Naive thymus-derived CD4-positive, alpha-beta T cell (primary cell): ENCODE results near the gene SENP3. TPM values are rescaled to one million over a fixed set of nuclear protein-coding genes. Genes with fewer than 3 reads are reported as not detected.

ENCODE experiments used
- ATAC-seq: fragments of 150-1000 bp; cut with Tn5 transposase; 2 replicates; pipeline ENCODE4 v1.10.0; 2021; ENCODE audit warnings: mild to moderate bottlenecking, moderate library complexity
- CTCF ChIA-PET: fragments of 350-600 bp; sonication (Branson Sonifier 250); formaldehyde crosslinking; loops from one replicate; lab custom pipeline; 2021; ENCODE audit warnings: antibody characterized with exemption; lab: Charles Lee
- POLR2A ChIA-PET: fragments of 350-600 bp; sonication (Branson Sonifier 250); formaldehyde crosslinking; loops from one replicate; lab custom pipeline; 2021; ENCODE audit warnings: antibody characterized with exemption, inconsistent platforms; lab: Charles Lee
- DNase-seq, 9 donors: peaks; one replicate each; pipeline versions ENCODE4 v3.0.0 to v3.0.0-alpha.2; 2020 to 2022; ENCODE audit warnings: mixed read lengths in 1 of 9
- H3K27ac ChIP-seq: one replicate; pipeline ENCODE4 v1.7.0; 2013; ENCODE audit warnings: mild to moderate bottlenecking, low read depth, low read length, moderate library complexity
- H3K27me3 ChIP-seq, 2 donors: one replicate each; pipeline ENCODE4 v1.7.0; 2013; ENCODE audit warnings: low read length in 2 of 2, mild to moderate bottlenecking in 2 of 2, moderate library complexity in 2 of 2; ENCODE audit not compliant: control insufficient read depth in 2 of 2, insufficient read depth in 2 of 2
- H3K36me3 ChIP-seq, 3 experiments: 1 replicate in 2 of 3; 2 replicates in 1 of 3; pipeline ENCODE4 v1.7.0; 2013; ENCODE audit warnings: low read length in 3 of 3, mild to moderate bottlenecking in 3 of 3, moderate library complexity in 1 of 3; ENCODE audit not compliant: insufficient read depth in 3 of 3, control insufficient read depth in 2 of 3
- H3K4me1 ChIP-seq, 2 donors: one replicate each; pipeline ENCODE4 v1.7.0; 2013; ENCODE audit warnings: low read length in 2 of 2, mild to moderate bottlenecking in 2 of 2, moderate library complexity in 1 of 2; ENCODE audit not compliant: control insufficient read depth in 2 of 2, insufficient read depth in 2 of 2
- H3K4me3 ChIP-seq: 2 replicates; pipeline ENCODE4 v1.7.0; 2013; ENCODE audit warnings: mild to moderate bottlenecking, low read length
- H3K9me3 ChIP-seq, 3 experiments: 1 replicate in 2 of 3; 2 replicates in 1 of 3; pipeline ENCODE4 v1.7.0; 2013; ENCODE audit warnings: low read length in 3 of 3; ENCODE audit not compliant: control insufficient read depth in 2 of 3
- H3K27ac Mint-ChIP-seq, 9 donors: one replicate each; pipeline ENCODE4 v1.8.0; 2020 to 2022; ENCODE audit warnings: mixed read lengths in 9 of 9, mild to moderate bottlenecking in 8 of 9, moderate library complexity in 5 of 9, inconsistent platforms in 2 of 9
- H3K27me3 Mint-ChIP-seq, 5 donors: one replicate each; pipeline ENCODE4 v1.8.0; 2021 to 2022; ENCODE audit warnings: mixed read lengths in 5 of 5, mild to moderate bottlenecking in 1 of 5
- H3K36me3 Mint-ChIP-seq, 5 donors: one replicate each; pipeline ENCODE4 v1.8.0; 2020 to 2022; ENCODE audit warnings: mixed read lengths in 5 of 5, mild to moderate bottlenecking in 3 of 5, inconsistent platforms in 1 of 5
- H3K4me1 Mint-ChIP-seq, 7 donors: one replicate each; pipeline ENCODE4 v1.8.0; 2020 to 2022; ENCODE audit warnings: mixed read lengths in 7 of 7, mild to moderate bottlenecking in 3 of 7, inconsistent platforms in 1 of 7
- H3K4me3 Mint-ChIP-seq, 10 donors: one replicate each; pipeline ENCODE4 v1.8.0; 2020 to 2022; ENCODE audit warnings: mild to moderate bottlenecking in 10 of 10, mixed read lengths in 10 of 10, moderate library complexity in 6 of 10, inconsistent platforms in 2 of 10
- H3K9me3 Mint-ChIP-seq, 11 donors: one replicate each; pipeline ENCODE4 v1.8.0; 2020 to 2022; ENCODE audit warnings: mixed read lengths in 11 of 11, mild to moderate bottlenecking in 4 of 11, inconsistent platforms in 1 of 11, moderate library complexity in 1 of 11
- intact Hi-C, 2 donors: fragments of 100-400 bp; cut with micrococcal nuclease; formaldehyde crosslinking; loops; one replicate each; pipeline ENCODE4 v1.15.1; 2023
- polyA plus RNA-seq, 2 donors: library from polyadenylated mRNA; unstranded; fragments of 300-500 nt; fragmentation: Illumina TruSeq; gene quantifications; one replicate each; pipeline ENCODE4 v1.2.3, GENCODE V29; 2021
- total RNA-seq, 6 experiments: library from RNA in 5 of 6; stranded (reverse) in 5 of 6; gene quantifications; 1 replicate in 5 of 6; 2 replicates in 1 of 6; pipeline ENCODE4 v1.2.3 and lab custom pipeline; 2021 to 2026

SENP3 gene
- total and polyA plus RNA-seq, 7 experiments from 2014 or later: 13.2 to 43.8 (median 36.1) TPM

GRCh38 chr17:7575959-7576358 is 14.2 kb downstream of the SENP3 start:
- peaks cover 0 to 5% (median 0%) of the 10 kb centered on the region in 5 donors for H3K27me3 Mint-ChIP-seq
- peaks cover 28 to 86% (median 70%) of the 10 kb centered on the region in 7 donors for H3K4me1 Mint-ChIP-seq
- peak overlapping the region in 4 of 9 donors; percentile 8 to 80 (median 32) for H3K27ac Mint-ChIP-seq
- DNase-seq: no peak
- ChIA-PET POLR2A (interaction anchor here (0.6 to 8.2 kb wide), 10 partner anchors 7 to 140 kb away, joined by 3 to 108 read pairs (median 6); partner anchors contain the start of genes MPDU1, POLR2A, SENP3 and SOX15), CTCF (interaction anchor here (1.1 to 2.2 kb wide), 2 partner anchors 15 to 18 kb away, joined by 4 to 11 read pairs; partner anchors contain the start of genes SENP3 and TNFSF13)
- Histone ChIP-seq H3K27me3 (no peaks in the 10 kb centered on the region), H3K4me1 (peaks cover 29 to 42% of the 10 kb centered on the region in 2 donors), H3K27ac (no peak overlapping the region), H3K4me3 (no peak overlapping the region), H3K36me3 (peaks cover 37 to 68% (median 45%) of the 10 kb centered on the region in 3 experiments), H3K9me3 (no peaks in the 10 kb centered on the region)
- peak overlapping the region in 6 of 10 donors; percentile 29 to 98 (median 92) for H3K4me3 Mint-ChIP-seq
- intact Hi-C loops: loop anchor here in 1 of 2 donors (10.0 kb wide), 2 partner anchors 551 to 579 kb away; partner anchors contain the start of genes BCL6B and PER1
- peaks cover 4 to 63% (median 36%) of the 10 kb centered on the region in 5 donors for H3K36me3 Mint-ChIP-seq
- ATAC-seq: no peak
- H3K9me3 Mint-ChIP-seq: peaks cover 0 to 12% (median 0%) of the 10 kb centered on the region in 11 donors

GRCh38 chr17:7576432-7576937 is 14.8 kb downstream of the SENP3 start:
- Mint-ChIP-seq H3K9me3 (peaks cover 0 to 14% (median 0%) of the 10 kb centered on the region in 11 donors), H3K36me3 (peaks cover 4 to 63% (median 35%) of the 10 kb centered on the region in 5 donors), H3K4me3 (peak overlapping the region in 7 of 10 donors; percentile 27 to 90 (median 45)), H3K27ac (peak overlapping the region in 7 of 9 donors; percentile 11 to 80 (median 48)), H3K27me3 (peaks cover 0 to 5% (median 0%) of the 10 kb centered on the region in 5 donors), H3K4me1 (peaks cover 25 to 86% (median 72%) of the 10 kb centered on the region in 7 donors)
- Histone ChIP-seq H3K4me3 (no peak overlapping the region), H3K36me3 (peaks cover 37 to 64% (median 45%) of the 10 kb centered on the region in 3 experiments), H3K27me3 (no peaks in the 10 kb centered on the region), H3K9me3 (no peaks in the 10 kb centered on the region), H3K27ac (no peak overlapping the region), H3K4me1 (peaks cover 29 to 42% of the 10 kb centered on the region in 2 donors)
- ChIA-PET CTCF (interaction anchor here (0.6 to 1.1 kb wide), 2 partner anchors 15 to 18 kb away, joined by 3 to 4 read pairs; partner anchors contain the start of gene TNFSF13), POLR2A (interaction anchor here (1.0 to 8.2 kb wide), 6 partner anchors 7 to 110 kb away, joined by 3 to 108 read pairs (median 8); partner anchors contain the start of genes MPDU1, POLR2A, SENP3 and TP53)
- intact Hi-C loops: loop anchor here in 1 of 2 donors (10.0 kb wide), 2 partner anchors 552 to 578 kb away; partner anchors contain the start of genes BCL6B and PER1
- DNase-seq: no peak
- ATAC-seq: no peak

- Mint-ChIP-seq H3K4me3 (peak overlapping the region in 4 of 10 donors; percentile 7 to 34 (median 16)), H3K4me1 (peaks cover 24 to 82% (median 74%) of the 10 kb centered on the region in 7 donors), H3K27me3 (peaks cover 0 to 5% (median 0%) of the 10 kb centered on the region in 5 donors), H3K27ac (peak overlapping the region in 7 of 9 donors; percentile 22 to 90 (median 69)), H3K9me3 (peaks cover 0 to 14% (median 0%) of the 10 kb centered on the region in 11 donors), H3K36me3 (peaks cover 3 to 61% (median 35%) of the 10 kb centered on the region in 5 donors)
- no peak for ATAC-seq
- Histone ChIP-seq H3K27me3 (no peaks in the 10 kb centered on the region), H3K4me3 (no peak overlapping the region), H3K27ac (no peak overlapping the region), H3K4me1 (peaks cover 32 to 37% of the 10 kb centered on the region in 2 donors), H3K9me3 (no peaks in the 10 kb centered on the region), H3K36me3 (peaks cover 37 to 64% (median 45%) of the 10 kb centered on the region in 3 experiments)
- CTCF ChIA-PET: no interaction called here
- intact Hi-C loops: loop anchor here in 1 of 2 donors (10.0 kb wide), 2 partner anchors 553 to 577 kb away; partner anchors contain the start of genes BCL6B and PER1
- POLR2A ChIA-PET: interaction anchor here (8.2 kb wide), 1 partner anchor 109 kb away, joined by 70 read pairs; the partner anchor contains the start of genes TP53 and WRAP53
- DNase-seq: no peak
These were observed 15.8 kb downstream of the SENP3 start for GRCh38 chr17:7577327-7578199.

- peaks cover 0 to 8% (median 0%) of the 10 kb centered on the region in 11 donors for H3K9me3 Mint-ChIP-seq
- ChIA-PET CTCF (interaction anchor here (0.7 to 1.2 kb wide), 3 partner anchors 10 to 142 kb away, joined by 3 to 4 read pairs (median 3); no protein-coding TSS in a partner anchor), POLR2A (interaction anchor here (0.6 to 3.4 kb wide), 5 partner anchors 10 to 195 kb away, joined by 3 to 22 read pairs (median 4); partner anchors contain the start of genes FXR2, TP53 and WRAP53)
- peak within 1 kb of the TSS; percentile 82 to 90 (median 86) for H3K27ac Mint-ChIP-seq
- Histone ChIP-seq H3K27me3 (no peaks in the 10 kb centered on the region), H3K9me3 (no peaks in the 10 kb centered on the region), H3K27ac (peak within 1 kb of the TSS; percentile 14), H3K36me3 (peaks cover 34 to 50% (median 41%) of the 10 kb centered on the region in 3 experiments), H3K4me1 (peaks cover 39 to 40% of the 10 kb centered on the region in 2 donors), H3K4me3 (no peak within 1 kb of the TSS)
- intact Hi-C loops: loop anchor here in 1 of 2 donors (10.0 kb wide), 2 partner anchors 554 to 576 kb away; partner anchors contain the start of genes BCL6B and PER1
- H3K4me1 Mint-ChIP-seq: peaks cover 30 to 86% (median 77%) of the 10 kb centered on the region in 7 donors
- peaks cover 0 to 50% (median 29%) of the 10 kb centered on the region in 5 donors for H3K36me3 Mint-ChIP-seq
- DNase-seq (peak in 3 of 9 donors; percentile 25 to 66 (median 30)), ATAC-seq (peak; percentile 53)
- no peaks in the 10 kb centered on the region for H3K27me3 Mint-ChIP-seq
- H3K4me3 Mint-ChIP-seq: peak within 1 kb of the TSS in 9 of 10 donors; percentile 27 to 75 (median 42)
These were observed 17.5 kb downstream of the SENP3 start, which contains the start of gene CD68 for GRCh38 chr17:7579001-7579833. CD68 (plus strand) TSS chr17:7579638; CDS start chr17:7579678, 40 bp downstream.

- Mint-ChIP-seq H3K27ac (peak overlapping the region; percentile 81 to 90 (median 84)), H3K36me3 (peaks cover 0 to 47% (median 26%) of the 10 kb centered on the region in 5 donors), H3K27me3 (no peaks in the 10 kb centered on the region), H3K4me3 (peak overlapping the region in 5 of 10 donors; percentile 28 to 75 (median 42)), H3K4me1 (peaks cover 38 to 86% (median 74%) of the 10 kb centered on the region in 7 donors), H3K9me3 (peaks cover 0 to 8% (median 0%) of the 10 kb centered on the region in 11 donors)
- intact Hi-C loops: loop anchor here in 1 of 2 donors (10.0 kb wide), 2 partner anchors 555 to 575 kb away; partner anchors contain the start of genes BCL6B and PER1
- Histone ChIP-seq H3K27me3 (no peaks in the 10 kb centered on the region), H3K4me3 (no peak overlapping the region), H3K9me3 (no peaks in the 10 kb centered on the region), H3K27ac (peak overlapping the region; percentile 14), H3K4me1 (peaks cover 39% of the 10 kb centered on the region in 2 donors), H3K36me3 (peaks cover 26 to 42% (median 33%) of the 10 kb centered on the region in 3 experiments)
- POLR2A ChIA-PET: interaction anchor here (0.6 to 6.8 kb wide), 7 partner anchors 7 to 196 kb away, joined by 3 to 108 read pairs (median 5); partner anchors contain the start of genes FXR2, SOX15, TP53 and WRAP53
- no peak for ATAC-seq
- CTCF ChIA-PET: interaction anchor here (0.7 to 1.7 kb wide), 5 partner anchors 9 to 143 kb away, joined by 3 to 8 read pairs (median 4); partner anchors contain the start of gene SOX15
- DNase-seq: no peak
These were observed 18.3 kb downstream of the SENP3 start for GRCh38 chr17:7579834-7580603.
